ENCODE measurements around the gene COX8C. TPM values are rescaled to one million over a fixed set of nuclear protein-coding genes. Genes with fewer than 3 reads are reported as not detected.

Gene COX8C
- total and polyA plus RNA-seq, 2 experiments from 2014 or later: 0.73 TPM; not detected in 1

DNA sequence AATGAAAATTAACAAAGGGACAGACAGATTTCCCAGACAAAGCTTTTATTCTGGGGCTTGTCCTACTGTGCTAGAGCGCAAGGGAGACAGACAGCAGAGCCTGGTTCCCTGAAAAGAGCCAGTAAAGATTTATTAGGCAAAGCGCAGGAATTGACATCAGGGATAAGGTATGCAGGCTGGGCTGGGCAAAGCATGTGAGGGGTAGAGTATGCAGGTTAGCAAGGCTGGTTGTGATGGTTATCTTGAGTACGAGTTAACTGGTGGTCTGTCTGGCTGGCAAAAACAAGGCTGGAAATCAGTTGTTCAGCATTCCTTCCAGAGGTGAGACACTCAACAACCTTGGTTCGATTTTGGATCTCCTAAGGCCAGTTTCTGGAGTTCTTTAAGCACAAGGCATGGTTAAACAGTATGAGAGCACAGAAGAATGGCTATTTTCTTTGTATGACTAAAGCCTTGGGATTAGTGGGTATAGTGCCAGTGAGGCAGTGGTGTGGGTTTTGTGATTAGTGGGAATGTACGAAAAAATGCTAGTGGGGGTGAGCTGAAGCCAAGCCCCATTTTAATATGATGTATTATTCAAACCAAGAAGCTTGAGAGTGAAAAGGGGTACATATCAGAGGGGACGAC, 45.0 kb upstream of the COX8C start:
- Mint-ChIP-seq H3K36me3 (ENCODE audit: low read depth) (no peaks in the 10 kb centered on the region), H3K9me3 (no peaks in the 10 kb centered on the region), H3K4me3 (no peak overlapping the region), H3K4me1 (peaks cover 47% of the 10 kb centered on the region), H3K27ac (peak overlapping the region; percentile 85), H3K27me3 (ENCODE audit: insufficient read depth, low read depth, poor library complexity) (peaks cover 9% of the 10 kb centered on the region)
- ATAC-seq (peak; percentile 56), DNase-seq (ENCODE audit: low spot score) (peak; percentile 49)
- Histone ChIP-seq H3K9me2 (ENCODE audit: insufficient read depth) (no peaks in the 10 kb centered on the region), H2AFZ (no peak overlapping the region), H3K4me3 (no peak overlapping the region), H3K4me2 (0 out of 2 replicates have a peak overlapping the region, but pooled peaks have one; percentile 27), H3F3A (replicated peaks; ENCODE audit: low read depth) (no peaks in the 10 kb centered on the region), H3K36me3 (ENCODE audit: insufficient read depth) (no peaks in the 10 kb centered on the region), H3K27ac (ENCODE audit: low read depth) (peak overlapping the region; percentile 80), H3K27me3 (ENCODE audit: insufficient read depth) (no peaks in the 10 kb centered on the region), H3K79me2 (replicated peaks; ENCODE audit: insufficient read depth) (peaks cover 95% of the 10 kb centered on the region), H3K4me1 (ENCODE audit: insufficient read depth) (peaks cover 47% of the 10 kb centered on the region), H4K20me1 (replicated peaks; ENCODE audit: insufficient read depth) (peaks cover 6% of the 10 kb centered on the region)
- TF ChIP-seq ZNF114 (CRISPR knock-in tag; IDR thresholded peaks at IDR 0.05): no peak
- no peak for TF ChIP-seq CREB1 (CRISPR knock-in tag; IDR thresholded peaks at IDR 0.05; ENCODE audit: low read depth)
- TF ChIP-seq POLR2AphosphoS5 (IDR thresholded peaks at IDR 0.05; ENCODE audit: low read depth): no peak

DNA sequence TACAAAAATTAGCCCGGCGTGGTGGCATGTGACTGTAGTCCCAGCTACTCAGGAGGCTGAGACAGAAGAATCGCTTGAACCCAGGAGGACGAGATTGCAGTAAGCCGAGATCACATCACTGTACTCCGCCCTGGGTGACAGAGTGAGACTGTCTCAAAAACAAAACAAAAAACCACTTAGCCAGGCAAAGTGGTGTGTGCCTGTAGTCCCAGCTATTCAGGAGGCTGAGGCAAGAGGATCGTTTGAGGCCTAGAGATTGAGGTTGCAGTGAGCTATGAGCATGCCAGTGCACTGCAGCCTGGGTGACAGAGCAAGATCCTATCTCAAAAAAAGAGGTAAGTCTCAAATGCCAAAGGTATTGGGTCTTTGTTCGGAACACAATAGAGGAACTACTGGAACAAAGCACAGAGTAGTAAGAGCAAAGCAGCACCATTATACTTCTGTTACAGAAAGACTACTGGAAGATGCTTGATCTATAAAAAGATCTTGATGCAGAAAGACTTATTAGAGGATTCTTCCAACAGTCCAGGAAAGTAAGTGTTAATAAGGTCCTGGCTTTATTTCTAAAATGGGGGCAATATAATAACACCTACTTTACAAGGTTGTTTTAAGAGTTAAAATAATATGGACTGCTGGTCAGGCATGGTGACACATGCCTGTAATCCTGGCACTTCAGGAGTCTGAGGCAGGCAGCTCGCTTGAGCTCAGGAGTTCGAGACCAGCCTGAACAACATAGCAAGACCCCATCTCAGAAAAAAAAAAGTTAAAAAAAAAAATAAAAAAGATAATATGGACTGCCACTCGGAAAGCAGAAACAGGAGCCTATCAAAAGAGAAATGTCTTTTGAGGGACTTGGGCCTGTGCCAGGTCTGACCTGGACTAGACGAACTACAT, 44.0 kb upstream of the COX8C start:
- H3K4me3 Mint-ChIP-seq: no peak overlapping the region

More for the DNA sequence above, 44.0 kb upstream of the COX8C start:
- Histone ChIP-seq H3K79me2 (replicated peaks; ENCODE audit: insufficient read depth) (peaks cover 95% of the 10 kb centered on the region), H3K4me2 (no peak overlapping the region), H3K4me1 (ENCODE audit: insufficient read depth) (peaks cover 47% of the 10 kb centered on the region), H3F3A (replicated peaks; ENCODE audit: low read depth) (no peaks in the 10 kb centered on the region), H3K4me3 (no peak overlapping the region), H4K20me1 (replicated peaks; ENCODE audit: insufficient read depth) (peaks cover 14% of the 10 kb centered on the region), H3K9me2 (ENCODE audit: insufficient read depth) (no peaks in the 10 kb centered on the region), H2AFZ (no peak overlapping the region), H3K36me3 (ENCODE audit: insufficient read depth) (no peaks in the 10 kb centered on the region), H3K27ac (ENCODE audit: low read depth) (peak overlapping the region; percentile 80; the same call in 1 of the 2 replicates), H3K27me3 (ENCODE audit: insufficient read depth) (no peaks in the 10 kb centered on the region)
- ATAC-seq: peak; percentile 32
- peaks cover 50% of the 10 kb centered on the region for H3K4me1 Mint-ChIP-seq
- H3K36me3 Mint-ChIP-seq (ENCODE audit: low read depth): no peaks in the 10 kb centered on the region
- H3K27me3 Mint-ChIP-seq (ENCODE audit: insufficient read depth, low read depth, poor library complexity): peaks cover 9% of the 10 kb centered on the region
- no peak overlapping the region for H3K27ac Mint-ChIP-seq
- no peaks in the 10 kb centered on the region for H3K9me3 Mint-ChIP-seq
- DNase-seq (ENCODE audit: low spot score): no peak
- TF ChIP-seq, protein P1, sequence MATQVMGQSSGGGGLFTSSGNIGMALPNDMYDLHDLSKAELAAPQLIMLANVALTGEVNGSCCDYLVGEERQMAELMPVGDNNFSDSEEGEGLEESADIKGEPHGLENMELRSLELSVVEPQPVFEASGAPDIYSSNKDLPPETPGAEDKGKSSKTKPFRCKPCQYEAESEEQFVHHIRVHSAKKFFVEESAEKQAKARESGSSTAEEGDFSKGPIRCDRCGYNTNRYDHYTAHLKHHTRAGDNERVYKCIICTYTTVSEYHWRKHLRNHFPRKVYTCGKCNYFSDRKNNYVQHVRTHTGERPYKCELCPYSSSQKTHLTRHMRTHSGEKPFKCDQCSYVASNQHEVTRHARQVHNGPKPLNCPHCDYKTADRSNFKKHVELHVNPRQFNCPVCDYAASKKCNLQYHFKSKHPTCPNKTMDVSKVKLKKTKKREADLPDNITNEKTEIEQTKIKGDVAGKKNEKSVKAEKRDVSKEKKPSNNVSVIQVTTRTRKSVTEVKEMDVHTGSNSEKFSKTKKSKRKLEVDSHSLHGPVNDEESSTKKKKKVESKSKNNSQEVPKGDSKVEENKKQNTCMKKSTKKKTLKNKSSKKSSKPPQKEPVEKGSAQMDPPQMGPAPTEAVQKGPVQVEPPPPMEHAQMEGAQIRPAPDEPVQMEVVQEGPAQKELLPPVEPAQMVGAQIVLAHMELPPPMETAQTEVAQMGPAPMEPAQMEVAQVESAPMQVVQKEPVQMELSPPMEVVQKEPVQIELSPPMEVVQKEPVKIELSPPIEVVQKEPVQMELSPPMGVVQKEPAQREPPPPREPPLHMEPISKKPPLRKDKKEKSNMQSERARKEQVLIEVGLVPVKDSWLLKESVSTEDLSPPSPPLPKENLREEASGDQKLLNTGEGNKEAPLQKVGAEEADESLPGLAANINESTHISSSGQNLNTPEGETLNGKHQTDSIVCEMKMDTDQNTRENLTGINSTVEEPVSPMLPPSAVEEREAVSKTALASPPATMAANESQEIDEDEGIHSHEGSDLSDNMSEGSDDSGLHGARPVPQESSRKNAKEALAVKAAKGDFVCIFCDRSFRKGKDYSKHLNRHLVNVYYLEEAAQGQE (IDR thresholded peaks at IDR 0.05; ENCODE audit: unreplicated experiment): no peak
- no peak for TF ChIP-seq POLR2AphosphoS5 (IDR thresholded peaks at IDR 0.05; ENCODE audit: low read depth)
- TF ChIP-seq STAT1 (IDR thresholded peaks at IDR 0.05; ENCODE audit: unreplicated experiment): no peak
- no peak for TF ChIP-seq CREB1 (CRISPR knock-in tag; IDR thresholded peaks at IDR 0.05; ENCODE audit: low read depth)
- no peak for TF ChIP-seq NANOG (IDR thresholded peaks at IDR 0.05; ENCODE audit: borderline replicate concordance)
- TF ChIP-seq, protein P2, sequence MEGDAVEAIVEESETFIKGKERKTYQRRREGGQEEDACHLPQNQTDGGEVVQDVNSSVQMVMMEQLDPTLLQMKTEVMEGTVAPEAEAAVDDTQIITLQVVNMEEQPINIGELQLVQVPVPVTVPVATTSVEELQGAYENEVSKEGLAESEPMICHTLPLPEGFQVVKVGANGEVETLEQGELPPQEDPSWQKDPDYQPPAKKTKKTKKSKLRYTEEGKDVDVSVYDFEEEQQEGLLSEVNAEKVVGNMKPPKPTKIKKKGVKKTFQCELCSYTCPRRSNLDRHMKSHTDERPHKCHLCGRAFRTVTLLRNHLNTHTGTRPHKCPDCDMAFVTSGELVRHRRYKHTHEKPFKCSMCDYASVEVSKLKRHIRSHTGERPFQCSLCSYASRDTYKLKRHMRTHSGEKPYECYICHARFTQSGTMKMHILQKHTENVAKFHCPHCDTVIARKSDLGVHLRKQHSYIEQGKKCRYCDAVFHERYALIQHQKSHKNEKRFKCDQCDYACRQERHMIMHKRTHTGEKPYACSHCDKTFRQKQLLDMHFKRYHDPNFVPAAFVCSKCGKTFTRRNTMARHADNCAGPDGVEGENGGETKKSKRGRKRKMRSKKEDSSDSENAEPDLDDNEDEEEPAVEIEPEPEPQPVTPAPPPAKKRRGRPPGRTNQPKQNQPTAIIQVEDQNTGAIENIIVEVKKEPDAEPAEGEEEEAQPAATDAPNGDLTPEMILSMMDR (conservative IDR thresholded peaks at IDR 0.05; ENCODE audit: low read depth in 2 of 2): no peak
- TF ChIP-seq ZNF114 (CRISPR knock-in tag; IDR thresholded peaks at IDR 0.05): no peak
- no peak for TF ChIP-seq EZH2phosphoT487 (IDR thresholded peaks at IDR 0.05; ENCODE audit: unreplicated experiment)
- TF ChIP-seq JUNB (IDR thresholded peaks at IDR 0.05; ENCODE audit: unreplicated experiment): no peak

Data from GM23338 (cell line).